Middle frontal gyrus (tissue), 1 donor: ENCODE results near the gene ABCC6.
A peak's percentile ranks its signal among the peaks of the same experiment; 100 is the strongest.
"Not testable (repeated sequence)": the region's sequence is repeated elsewhere in the genome, so short reads cannot be mapped to it uniquely, and the experiment has no call there.

Source experiments
- DNase-seq: peaks from one replicate; pipeline ENCODE4 v3.0.0-alpha.2; 2015; ENCODE audit warnings: low spot score; ENCODE audit errors: extremely low spot score

Gene ABCC6

DNA sequence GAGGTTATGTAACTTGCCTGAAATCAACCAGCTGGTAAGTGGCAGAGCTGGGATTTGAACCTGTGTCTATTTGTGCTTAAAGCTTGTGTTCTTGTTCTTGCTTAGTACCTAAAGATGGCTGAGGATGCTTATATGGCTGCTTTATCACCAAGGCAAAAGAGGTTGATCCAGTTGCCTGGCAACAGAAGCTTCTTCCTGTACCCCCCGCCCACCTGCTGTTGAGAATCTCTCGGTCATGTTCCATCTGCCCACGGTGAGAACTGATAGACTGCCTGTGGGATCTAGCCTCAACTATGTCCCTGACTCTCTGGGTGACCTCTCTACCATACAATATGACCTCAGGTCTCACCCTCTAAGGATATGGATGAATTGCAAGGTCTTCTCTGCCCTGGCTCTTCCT, 60.7 kb downstream of the ABCC6 start:
- DNase-seq: no peak

DNA sequence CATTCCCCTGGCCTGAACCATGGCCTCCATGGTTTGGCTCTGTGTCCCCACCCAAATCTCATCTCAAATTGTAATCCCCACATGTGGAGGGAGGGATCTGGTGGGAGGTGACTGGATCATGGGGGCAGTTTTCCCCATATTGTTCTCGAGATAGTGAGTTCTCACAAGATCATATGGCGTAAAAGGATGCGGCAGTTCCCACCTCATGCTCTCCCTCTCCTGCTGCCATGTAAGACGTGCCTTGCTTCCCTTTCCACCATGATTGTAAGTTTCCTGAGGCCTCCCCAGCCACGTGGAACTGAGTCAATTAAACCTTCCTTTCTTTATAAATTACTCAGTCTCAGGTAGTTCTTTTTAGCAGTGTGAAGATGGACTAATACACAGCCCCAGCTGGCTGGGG, 61.5 kb downstream of the ABCC6 start:
- not testable (repeated sequence) for DNase-seq

DNA sequence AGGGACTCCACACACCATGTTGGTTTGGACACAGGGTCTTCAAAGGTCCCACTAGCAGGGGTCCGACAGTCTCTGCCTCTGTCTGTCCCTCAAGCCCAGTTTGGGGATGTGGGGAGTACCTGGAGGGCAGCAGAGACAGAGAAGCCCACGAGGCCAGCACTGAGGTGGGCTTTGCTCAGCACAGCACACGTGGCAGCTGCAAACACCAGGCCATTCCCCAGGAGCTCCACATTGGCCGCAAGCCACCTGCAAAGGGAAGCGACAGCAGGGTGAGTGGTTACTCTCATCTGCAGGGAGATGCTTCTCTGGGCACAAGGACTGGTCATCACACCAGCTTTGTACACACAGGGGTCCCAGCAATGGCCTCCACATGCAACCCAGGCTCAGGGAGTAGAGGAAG, 62.0 kb downstream of the ABCC6 start:
- DNase-seq: no peak

DNA sequence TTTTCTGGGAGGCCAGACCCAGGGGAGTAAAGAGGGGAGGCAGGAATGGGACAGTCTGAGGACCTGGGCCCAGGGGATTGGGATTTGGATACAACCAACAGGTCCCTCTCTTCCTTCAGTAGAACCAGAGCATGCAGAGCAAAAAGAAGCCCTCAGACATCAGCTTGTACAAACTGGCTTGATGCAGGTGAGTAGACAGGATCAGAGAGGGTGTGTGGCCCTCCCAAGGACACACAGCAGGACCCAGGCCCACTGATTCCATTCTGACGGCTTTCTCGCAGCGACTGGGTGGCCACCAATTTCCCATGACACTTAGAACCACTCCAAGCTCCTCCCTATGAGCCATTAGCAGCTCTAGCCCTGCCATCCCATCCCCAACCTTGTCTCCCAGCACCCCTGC, 63.6 kb downstream of the ABCC6 start:
- DNase-seq: no peak

DNA sequence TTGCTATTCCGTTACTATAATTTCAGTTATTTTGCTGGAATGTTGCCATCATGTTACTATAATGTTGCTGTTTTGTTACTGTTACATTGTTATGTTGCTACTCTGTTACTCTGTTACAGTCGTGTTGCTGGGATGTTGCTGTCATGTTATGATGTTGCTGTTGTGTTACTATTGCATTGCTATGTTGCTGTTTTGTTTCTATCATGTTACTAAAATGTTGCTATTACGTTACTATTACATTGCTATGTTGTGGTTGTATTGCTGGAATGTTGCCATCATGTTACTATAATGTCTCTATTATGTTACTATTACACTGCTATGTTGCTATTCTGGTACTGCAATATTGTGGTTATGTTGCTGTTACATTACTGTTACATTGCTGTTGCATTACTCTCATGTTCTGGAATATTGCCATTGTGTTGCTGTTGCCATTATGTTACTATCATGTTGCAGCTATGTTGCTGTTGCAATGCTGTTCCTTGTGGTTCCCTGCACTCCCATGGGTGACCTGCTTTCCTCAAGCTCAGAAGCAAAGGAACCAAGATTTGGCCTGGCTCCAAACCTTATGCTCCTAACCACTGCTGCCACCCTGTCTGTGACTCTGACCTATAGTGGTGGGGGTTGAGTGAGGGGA, 64.4 kb downstream of the ABCC6 start:
- no peak for DNase-seq

DNA sequence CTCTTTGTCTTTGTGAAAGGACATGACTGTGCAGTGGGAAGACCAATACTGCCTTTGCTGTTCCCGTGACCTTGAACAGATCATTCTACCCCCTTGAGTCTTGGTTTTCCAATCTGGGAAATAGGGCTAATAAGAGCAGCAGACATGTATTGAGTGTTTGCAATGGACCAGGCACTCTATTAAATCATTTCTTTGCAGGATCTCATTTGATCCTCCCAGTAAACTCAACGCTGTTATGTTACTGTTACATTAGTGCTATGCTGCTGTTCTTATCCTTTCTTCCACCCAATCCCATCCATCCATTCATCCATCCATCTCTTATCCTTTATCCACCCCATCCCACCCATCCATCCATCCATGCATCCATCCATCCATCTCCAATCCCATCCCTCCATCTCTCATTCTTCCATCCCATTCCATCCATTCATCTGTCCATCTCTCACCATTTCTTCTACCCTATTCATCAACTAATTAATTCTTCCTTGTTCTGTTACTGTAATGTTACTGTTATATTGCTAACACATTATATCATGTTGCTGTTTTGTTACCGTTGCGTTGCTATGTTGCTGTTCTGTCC, 65.1 kb downstream of the ABCC6 start:
- DNase-seq: no peak

DNA sequence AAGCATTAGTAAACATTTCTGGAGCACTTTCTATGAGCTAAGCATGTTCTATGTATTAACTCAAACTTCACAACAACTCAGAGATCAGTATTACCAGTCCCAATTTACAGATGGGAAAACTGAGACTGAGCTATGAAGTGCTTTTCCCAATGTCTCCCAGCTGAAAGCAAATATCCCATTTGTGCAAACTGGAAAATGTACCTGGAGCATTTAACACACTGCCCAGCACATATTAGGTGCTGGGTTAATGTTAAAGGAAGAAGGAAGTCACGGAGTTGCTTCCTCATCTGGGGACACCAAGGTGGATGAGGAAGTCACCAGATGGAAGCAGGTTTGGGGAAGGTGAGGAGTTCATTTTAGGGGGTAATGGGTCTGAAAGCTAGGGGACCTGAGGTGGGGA, 66.1 kb downstream of the ABCC6 start:
- DNase-seq: no peak

DNA sequence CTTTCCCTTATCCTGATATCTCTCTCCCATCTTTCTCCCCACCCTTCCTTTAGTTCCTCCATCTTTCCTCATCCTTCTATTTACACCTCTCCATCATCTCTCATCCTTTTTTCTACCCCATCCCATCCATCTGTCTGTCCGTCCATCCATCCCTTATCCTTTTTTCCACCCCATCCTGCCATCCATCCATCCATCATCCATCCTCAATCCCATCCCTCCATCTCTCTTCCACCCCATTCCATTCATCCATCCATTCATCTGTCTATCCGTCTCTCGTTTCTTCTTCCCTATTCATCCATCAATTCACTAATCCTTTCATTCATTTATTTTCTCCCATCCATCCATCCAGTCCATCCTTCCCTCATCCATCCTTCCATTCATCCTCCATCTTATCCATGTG, 68.1 kb downstream of the ABCC6 start:
- DNase-seq: no peak

DNA sequence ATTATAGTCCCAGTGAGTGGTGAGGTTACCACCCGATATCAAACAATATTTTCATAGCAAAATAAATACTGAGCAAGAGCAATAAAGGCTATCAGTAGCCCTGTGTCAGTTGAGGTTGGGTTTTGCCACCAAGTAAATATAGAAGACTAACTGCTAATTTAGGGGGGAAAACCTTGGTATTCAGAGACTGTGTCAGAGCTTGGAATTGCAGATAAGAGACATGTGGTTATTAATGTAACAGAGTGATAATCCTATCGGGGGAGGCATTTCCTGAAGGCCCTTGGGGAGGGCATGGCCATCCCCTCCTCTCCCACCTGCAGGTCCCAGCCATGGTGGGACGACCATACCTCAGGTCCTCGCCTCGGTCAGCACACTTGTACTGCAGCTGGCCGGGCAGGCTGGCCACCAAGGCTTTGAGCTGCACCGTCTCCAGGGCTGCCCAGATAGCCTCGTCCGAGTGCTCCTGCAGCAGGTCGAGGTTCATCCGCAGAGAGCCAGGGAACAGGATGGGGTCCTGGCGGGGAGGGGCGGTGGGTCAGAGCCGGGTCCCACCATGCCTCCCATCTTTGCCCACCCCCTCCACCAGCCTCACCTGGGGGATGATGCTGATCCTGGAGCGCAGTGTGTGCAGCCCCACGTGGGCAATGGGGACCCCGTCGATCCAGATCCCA, 68.9 kb downstream of the ABCC6 start:
- no peak for DNase-seq

DNA sequence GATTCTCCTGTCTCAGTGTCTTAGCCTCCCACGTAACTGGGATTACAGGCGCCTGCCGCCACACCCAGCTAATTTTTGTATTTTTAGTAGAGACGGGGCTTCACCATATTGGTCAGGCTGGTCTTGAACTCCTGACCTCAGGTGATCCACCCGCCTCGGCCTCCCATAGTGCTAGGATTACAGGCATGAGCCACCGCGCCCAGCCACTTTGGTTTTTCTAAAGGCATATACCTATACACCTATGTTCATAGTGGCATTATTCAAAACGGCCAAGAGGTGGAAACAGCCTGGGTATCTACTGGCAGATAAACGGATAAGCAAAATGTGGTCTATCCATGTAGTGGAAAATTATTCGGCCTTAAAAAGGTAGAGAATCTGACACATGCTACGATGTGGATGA, 70.3 kb downstream of the ABCC6 start:
- DNase-seq: not testable (repeated sequence)

DNA sequence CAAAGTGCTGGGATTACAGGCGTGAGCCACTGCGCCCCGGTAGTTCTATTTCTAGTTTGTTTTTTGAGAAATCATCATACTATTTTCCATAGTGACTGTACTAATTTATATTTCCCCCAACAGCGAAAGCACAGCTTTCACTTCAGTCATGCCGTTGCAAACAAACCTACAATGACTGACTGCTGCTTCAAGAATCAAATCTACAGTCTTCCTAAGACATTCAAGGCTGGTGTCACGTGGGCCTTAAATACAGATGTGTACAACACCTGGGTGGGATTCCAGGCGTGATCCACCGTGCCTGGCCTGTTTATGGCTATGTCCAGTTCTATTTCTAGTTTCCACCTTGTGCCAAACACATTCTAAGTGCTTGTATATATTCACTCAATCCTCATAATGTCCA, 72.0 kb downstream of the ABCC6 start:
- DNase-seq: no peak

DNA sequence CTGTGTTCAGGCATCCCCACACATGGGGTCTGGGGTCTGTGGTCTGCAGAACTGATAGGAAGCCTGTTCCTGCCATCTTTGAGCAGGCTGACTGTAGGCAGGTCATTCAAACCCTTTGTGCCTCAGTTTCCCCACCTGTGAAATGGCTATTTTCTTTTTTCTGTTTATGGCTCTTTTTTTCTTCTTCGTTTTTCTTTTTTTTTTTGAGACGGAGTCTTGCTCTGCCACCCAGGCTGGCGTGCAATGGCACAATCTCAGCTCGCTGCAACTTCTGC, 72.5 kb downstream of the ABCC6 start:
- DNase-seq: no peak

DNA sequence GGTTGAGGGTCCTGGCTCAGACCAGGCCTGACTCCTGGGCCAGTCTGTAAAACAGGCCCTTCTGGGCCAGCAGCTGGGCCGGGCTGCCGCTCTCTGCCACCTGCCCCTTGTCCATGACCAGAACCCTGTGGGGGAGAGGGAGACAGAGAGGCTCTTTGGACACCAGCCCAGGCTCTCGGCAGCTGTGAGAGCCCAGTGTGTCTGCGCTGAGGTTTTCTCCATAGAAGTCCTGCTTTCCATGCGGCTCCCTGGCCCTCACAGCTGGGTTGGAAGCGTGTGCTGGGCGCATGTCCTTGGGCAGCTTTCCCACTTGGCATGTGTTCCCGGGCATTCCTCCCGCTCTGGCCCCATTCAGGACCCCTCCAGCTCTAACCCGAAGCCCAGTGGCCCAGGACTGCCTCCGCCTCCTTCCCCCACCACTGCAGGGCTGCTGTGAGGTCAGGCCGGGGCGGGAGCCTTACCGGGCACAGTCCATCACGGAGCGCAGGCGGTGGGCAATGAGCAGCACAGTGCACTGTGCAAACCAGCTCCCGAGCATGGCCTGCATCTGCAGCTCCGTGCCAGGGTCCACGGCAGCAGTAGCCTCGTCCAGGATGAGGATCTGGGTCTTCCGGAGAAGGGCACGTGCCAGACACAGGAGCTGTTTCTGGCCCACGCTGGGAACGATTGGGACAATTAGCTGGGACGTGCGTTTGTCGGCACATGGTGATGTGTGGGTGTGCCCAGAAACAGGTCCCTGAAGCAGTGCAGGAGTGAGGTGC, 73.0 kb downstream of the ABCC6 start:
- DNase-seq: peak; percentile 39

DNA sequence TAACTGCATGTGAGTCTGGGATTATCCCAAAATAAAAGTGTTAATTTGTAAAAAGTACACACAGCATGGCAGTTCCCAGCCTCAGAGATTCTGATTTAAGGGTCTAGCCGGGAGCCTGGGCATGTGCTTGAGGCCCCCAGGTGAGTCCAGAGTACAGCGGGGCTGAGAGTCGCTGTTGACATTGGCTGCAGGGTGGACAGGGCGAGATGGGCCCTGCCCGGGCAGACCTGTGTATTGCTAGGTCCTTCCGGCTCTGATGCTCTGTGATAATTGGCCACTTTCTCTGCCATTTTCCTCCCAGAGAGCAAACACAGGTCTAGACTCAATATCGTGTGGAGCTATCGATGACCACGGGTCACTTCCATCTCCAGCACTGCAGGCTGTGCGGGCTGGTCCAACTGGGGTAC, 73.6 kb downstream of the ABCC6 start:
- DNase-seq: no peak

DNA sequence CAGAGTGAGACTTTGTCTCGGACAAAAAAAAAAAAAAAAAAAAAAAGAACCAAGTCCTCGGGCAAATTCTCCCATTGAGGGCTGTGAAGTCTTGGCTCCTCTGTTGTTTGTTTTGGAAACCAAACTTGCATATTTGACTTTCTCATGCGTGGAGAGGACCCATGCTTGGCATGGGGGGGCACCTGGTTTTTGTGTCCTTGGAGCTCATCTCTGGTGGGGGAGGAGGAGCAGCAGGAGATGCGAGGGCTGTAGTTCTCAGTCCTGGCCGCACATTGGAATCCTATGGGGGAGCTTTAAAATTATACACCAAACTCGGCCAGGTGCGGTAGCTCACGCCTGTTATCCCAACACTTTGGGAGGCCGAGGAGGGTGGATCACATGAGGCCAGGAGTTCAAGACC, 74.5 kb downstream of the ABCC6 start:
- no peak for DNase-seq

DNA sequence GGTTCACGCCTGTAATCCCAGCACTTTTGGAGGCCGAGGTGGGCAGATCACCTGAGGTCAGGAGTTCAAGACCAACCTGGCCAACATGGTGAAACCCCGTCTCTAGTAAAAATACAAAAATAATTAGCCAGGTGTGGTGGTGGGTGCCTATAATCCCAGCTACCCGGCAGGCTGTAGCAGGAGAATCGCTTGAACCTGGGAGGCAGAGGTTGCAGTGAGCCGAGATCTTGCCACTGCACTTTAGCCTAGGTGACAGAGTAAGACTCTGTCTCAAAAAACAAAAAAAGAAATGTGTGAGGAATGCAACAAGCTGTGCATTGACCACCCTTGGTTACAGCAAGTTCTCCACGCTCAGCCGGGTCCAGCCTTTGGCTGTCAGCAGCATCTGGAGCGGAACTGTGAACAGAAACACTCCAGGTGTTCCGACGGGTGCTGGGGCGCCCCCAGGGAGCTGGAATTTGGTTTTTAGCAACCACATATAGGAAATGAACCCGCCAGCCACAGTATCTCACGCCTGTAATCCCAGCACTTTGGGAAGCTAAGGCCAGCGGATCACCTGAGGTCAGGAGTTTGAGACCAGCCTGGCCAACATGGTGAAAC, 75.2 kb downstream of the ABCC6 start:
- DNase-seq: not testable (repeated sequence)

DNA sequence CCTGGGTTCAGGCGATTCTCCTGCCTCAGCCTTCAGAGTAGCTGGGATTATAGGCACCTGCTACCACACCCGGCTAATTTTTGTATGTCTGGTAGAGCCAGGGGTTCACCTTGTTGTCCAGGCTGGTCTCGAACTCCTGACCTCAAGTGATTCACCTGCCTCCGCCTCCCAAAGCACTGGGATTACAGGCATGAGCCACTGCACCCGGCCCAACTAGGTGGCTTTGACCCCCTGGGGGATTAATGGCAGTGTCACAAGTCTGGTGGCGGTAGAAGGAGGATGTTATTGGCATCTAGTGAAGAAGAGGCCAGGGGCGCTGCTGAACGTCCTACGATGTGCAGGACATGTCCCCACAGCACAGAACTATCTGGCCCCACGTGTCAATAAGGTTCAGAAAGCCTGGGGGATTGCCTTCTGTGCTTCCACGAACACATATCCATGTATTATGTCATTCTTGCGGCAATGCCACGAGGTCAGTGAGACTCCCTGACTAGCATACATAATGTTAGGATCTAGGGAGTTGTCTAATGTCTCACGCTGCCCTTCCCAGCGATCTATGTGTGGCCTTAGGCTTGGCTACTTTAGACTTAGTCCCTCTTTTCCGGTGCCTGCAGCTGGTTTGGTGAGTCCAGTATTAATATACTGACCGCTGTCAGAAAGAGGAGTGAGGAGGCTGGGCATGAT, 75.8 kb downstream of the ABCC6 start:
- DNase-seq: no peak

DNA sequence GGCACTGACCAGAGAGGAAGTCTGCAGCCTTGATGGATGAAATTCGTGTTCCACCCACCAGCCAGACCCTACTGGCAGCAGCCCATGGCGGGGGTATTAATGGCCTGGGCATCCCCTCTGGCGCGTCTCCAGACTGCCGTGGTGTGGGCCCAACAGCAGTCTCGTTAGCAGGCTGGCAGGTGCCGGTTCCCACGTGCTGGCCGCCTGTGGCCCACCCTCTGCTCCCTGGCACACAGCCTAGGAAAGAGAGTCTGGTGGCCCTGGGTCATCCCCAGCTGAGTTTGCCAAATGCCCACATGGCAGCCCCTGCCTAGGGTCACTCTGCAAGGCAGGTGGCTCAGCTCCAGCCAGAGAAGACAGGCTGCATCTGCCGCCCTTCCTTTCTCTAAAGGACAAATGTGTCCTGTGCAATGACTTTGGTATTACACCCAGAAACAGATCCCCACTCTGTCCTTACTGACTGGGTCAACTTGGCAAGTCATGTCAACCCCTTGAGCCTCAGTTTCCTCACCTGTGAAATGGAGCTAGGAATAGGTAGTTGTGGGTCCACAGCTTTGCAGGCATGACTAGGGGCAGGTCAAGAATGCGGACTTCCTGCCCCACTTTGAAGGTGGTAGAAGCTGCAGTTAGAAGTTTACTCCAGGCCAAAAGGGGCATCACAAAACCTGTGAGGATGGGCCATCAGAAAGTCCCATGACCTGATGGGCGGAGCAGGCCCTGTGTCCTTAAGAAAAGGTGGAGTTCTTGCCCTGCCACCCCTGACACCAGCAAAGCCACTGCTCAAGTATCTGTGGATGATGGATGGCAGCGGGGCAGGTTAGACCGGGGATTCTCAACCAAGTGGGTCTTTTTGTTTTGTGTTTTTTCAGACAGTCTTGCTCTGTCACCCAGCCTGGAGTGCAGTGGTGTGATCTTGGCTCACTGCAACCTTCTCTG, 76.6 kb downstream of the ABCC6 start:
- DNase-seq: no peak

DNA sequence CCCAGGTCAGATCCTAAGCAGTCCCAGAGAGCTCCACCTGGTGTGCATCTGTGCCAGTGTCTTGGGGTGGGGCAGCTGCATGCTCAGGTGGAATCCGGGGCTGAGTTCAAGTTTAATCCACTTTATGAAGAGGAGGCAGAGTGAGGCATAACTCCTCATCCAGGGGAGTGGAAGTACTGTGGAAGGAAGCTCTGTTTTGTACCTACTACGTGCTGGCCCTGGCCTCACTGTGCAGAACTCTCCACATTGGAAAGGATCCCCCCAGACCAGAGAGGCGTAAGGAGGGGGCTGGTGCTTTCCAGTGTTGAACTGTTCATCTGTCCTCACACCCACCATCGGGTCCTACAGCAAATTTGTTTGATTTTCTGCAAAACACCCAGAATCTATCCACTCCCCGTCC, 78.0 kb downstream of the ABCC6 start:
- no peak for DNase-seq

DNA sequence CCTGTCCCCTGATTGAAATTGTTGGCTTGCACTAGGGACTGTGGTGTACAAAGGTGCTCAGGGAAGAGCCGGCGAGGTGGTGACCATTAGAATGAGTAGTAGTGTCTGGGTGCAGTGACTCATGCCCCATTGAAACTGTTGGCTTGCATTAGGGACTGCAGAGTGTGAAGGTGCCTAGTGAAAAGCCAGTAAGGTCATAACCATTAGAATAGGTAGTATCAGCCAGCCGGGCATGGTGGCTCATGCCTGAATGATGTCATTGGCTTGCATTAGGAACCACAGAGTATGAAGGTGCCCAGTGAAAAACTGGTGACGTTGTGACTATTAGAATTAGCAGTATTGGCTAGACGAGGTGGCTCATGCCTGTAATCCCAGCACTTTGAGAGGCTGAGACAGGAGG, 78.9 kb downstream of the ABCC6 start:
- DNase-seq: no peak

DNA sequence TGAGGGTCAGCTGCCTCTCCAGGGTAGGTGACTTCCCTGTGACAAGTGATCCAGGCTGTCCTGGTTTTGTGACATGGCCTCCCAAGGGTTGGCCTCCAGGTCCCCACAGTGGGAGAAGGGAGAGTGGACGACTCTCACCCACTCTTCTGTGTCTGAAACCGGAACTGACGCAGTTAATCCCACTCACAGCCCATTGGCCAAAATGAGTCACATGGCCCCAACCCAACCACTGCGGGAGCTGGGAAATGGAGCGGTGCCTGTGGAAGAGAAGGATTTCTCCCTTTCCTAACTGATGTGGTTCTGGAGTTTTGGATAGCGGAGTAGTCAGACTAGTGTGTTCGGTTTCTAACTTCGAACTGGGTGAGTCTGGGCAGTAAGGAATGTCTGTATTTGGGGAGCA, 79.4 kb downstream of the ABCC6 start:
- no peak for DNase-seq
